ENCODE measurements around the gene CCSER2. TPM values are rescaled to one million over a fixed set of nuclear protein-coding genes. Genes with fewer than 3 reads are reported as not detected.
A peak's percentile ranks its signal among the peaks of the same experiment; 100 is the strongest.
"Not testable (repeated sequence)": the region's sequence is repeated elsewhere in the genome, so short reads cannot be mapped to it uniquely, and the experiment has no call there.

Gene CCSER2
- total RNA-seq, 2 experiments from 2014 or later, result 77.8 to 78.8 TPM

DNA sequence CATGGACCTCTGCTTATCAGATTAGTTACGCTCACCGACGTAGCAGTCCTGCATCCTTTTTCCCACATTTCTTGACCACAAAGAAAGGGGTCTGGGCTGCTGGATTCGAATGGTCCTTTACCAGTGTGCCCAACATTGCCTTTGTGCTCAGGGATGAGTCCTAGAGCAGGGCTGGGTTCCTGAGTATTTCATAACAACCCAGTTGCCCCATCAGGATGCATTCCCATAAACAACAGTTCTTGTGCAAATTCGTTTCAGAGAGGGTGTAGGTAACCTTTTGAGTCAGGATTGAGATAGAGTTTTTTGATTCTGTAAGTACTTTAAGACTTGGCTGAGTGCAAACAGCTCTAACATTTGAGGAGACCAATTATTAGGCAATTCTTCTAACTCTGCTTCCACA, 200.1 kb downstream of the CCSER2 start:
- H3K27ac Mint-ChIP-seq; H3K27me3 Mint-ChIP-seq (ENCODE audit: low read depth); DNase-seq; H3K4me1 Mint-ChIP-seq (ENCODE audit: low read depth); ATAC-seq; H3K9me3 Mint-ChIP-seq (ENCODE audit: insufficient read depth); H3K36me3 Mint-ChIP-seq (ENCODE audit: low read depth); H3K4me3 Mint-ChIP-seq; POLR2A ChIA-PET: not testable (repeated sequence)
- CTCF ChIA-PET, result interaction anchor here (1.3 kb wide), 2 partner anchors 9 to 153 kb away, joined by 3 to 6 read pairs; no protein-coding TSS in a partner anchor

DNA sequence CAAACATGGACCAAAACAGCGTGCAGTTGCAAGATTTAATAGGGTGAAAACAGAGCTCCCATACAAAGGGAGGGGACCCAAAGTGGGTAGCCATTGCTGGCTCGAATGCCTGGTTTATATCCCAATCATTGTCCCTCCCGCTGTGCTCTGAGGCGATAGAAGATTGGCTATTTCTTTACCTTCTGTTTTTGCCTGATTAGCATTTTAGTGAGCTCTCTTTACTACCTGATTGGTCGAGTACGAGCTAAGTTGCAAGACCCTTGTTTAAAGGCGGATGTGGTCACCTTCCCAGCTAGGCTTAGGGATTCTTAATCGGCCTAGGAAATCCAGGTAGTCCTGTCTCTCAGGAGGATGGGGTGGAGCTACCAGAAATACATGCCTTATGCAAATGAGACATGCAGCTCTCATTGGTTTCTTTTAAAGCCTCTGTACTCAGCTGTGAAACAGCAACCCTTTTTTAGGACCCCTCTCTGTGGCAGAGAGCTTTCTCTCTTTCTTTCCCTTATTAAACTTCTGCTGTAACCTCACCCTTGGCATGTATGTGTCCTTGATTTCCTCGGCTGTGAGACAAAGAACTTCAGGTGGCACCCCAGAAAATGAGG, 202.4 kb downstream of the CCSER2 start:
- ATAC-seq (no peak), DNase-seq (no peak)
- POLR2A ChIA-PET, result no interaction called here
- CTCF ChIA-PET, result interaction anchor here (0.9 to 2.4 kb wide), 7 partner anchors 8 to 266 kb away, joined by 3 to 13 read pairs (median 5); no protein-coding TSS in a partner anchor
- Mint-ChIP-seq H3K4me3 (no peak overlapping the region), H3K27ac (no peak overlapping the region), H3K9me3 (ENCODE audit: insufficient read depth) (peaks cover 4% of the 10 kb centered on the region), H3K4me1 (ENCODE audit: low read depth) (no peaks in the 10 kb centered on the region), H3K36me3 (ENCODE audit: low read depth) (peaks cover 1% of the 10 kb centered on the region), H3K27me3 (ENCODE audit: low read depth) (no peaks in the 10 kb centered on the region)

DNA sequence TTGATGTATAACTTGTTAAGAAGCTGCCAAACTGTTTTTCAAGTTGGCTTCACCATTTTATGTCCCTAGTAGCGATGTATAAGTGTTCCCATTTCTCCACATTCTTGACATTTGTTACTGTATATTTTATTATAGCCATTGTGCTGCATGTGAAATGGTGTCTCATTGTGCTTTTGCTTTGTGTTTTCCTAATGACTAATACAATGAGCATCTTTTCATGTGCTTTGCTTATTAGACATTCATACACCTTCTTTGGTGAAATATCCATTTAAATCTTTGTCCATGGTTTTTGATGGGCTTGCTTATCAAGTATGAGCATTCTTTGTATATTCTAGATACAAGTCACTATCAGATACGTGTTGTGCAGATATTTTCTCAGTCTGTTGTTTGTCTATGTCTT, 203.0 kb downstream of the CCSER2 start:
- ChIA-PET POLR2A (no interaction called here), CTCF (interaction anchor here (0.9 to 2.4 kb wide), 7 partner anchors 9 to 266 kb away, joined by 4 to 13 read pairs (median 6); no protein-coding TSS in a partner anchor)
- no peak for ATAC-seq
- DNase-seq, result no peak
- Mint-ChIP-seq H3K4me1 (ENCODE audit: low read depth) (no peaks in the 10 kb centered on the region), H3K27ac (no peak overlapping the region), H3K4me3 (no peak overlapping the region), H3K9me3 (ENCODE audit: insufficient read depth) (no peaks in the 10 kb centered on the region), H3K27me3 (ENCODE audit: low read depth) (no peaks in the 10 kb centered on the region), H3K36me3 (ENCODE audit: low read depth) (no peaks in the 10 kb centered on the region)

DNA sequence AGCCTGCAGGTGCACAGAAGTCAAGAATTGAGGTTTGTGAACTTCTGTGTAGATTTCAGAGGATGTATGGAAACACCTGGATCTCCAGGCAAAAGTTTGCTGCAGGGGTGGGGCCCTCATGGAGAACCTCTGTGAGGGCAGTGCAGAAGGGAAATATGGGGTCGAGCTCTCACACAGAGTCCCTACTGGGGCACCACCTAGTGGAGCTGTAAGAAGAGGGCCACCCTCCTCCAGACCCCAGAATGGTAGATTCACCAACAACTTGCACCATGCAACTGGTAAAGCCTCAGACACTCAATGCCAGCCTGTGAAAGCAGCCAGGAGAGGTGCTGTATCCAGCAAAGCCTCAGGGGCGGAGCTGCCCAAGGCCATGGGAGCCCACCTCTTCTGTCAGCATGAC, 205.8 kb downstream of the CCSER2 start:
- ChIA-PET POLR2A (no interaction called here), CTCF (interaction anchor here (0.7 to 5.1 kb wide), 11 partner anchors 8 to 271 kb away, joined by 3 to 69 read pairs (median 4); no protein-coding TSS in a partner anchor)
- Mint-ChIP-seq H3K27ac (no peak overlapping the region), H3K9me3 (ENCODE audit: insufficient read depth) (no peaks in the 10 kb centered on the region), H3K4me1 (ENCODE audit: low read depth) (peaks cover 1% of the 10 kb centered on the region), H3K36me3 (ENCODE audit: low read depth) (no peaks in the 10 kb centered on the region), H3K4me3 (no peak overlapping the region), H3K27me3 (ENCODE audit: low read depth) (peaks cover 4% of the 10 kb centered on the region)
- DNase-seq, result peak; percentile 25
- ATAC-seq, result no peak

DNA sequence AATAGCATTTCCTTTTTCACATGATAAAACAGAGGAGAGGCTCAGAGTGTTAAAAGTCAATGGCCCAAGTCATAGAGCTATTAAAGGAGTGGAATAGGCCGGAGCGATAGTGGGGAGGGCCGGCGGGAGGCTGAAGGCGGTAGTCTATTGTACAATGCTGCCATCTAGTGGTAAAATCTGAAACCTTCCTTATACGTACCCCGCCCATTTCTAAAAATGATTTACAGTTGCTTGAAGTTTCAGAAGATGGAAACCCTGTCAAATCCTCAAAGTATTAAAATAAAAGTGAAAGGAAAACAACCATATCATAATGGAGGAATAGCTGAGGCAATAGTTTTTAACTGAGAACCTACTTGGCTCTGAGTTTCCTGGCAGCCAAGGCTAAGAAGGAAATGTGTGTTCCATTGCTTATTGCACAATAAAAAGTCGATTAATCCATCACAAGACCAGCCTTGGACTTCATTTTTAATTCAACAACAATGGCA, 209.1 kb downstream of the CCSER2 start:
- ATAC-seq (peak; percentile 70), DNase-seq (peak; percentile 53)
- H3K27me3 Mint-ChIP-seq (ENCODE audit: low read depth), result peaks cover 17% of the 10 kb centered on the region
- peaks cover 8% of the 10 kb centered on the region for H3K4me1 Mint-ChIP-seq (ENCODE audit: low read depth)
- H3K9me3 Mint-ChIP-seq (ENCODE audit: insufficient read depth), result no peaks in the 10 kb centered on the region
- no peak overlapping the region for H3K4me3 Mint-ChIP-seq
- no peaks in the 10 kb centered on the region for H3K36me3 Mint-ChIP-seq (ENCODE audit: low read depth)
- ChIA-PET CTCF (interaction anchor here (0.6 to 6.3 kb wide), 72 partner anchors 9 to 419 kb away, joined by 3 to 260 read pairs (median 4); partner anchors contain the start of gene CCSER2), POLR2A (interaction anchor here (1.4 kb wide), 1 partner anchor 273 kb away, joined by 3 read pairs; no protein-coding TSS in a partner anchor)
- no peak overlapping the region for H3K27ac Mint-ChIP-seq

DNA sequence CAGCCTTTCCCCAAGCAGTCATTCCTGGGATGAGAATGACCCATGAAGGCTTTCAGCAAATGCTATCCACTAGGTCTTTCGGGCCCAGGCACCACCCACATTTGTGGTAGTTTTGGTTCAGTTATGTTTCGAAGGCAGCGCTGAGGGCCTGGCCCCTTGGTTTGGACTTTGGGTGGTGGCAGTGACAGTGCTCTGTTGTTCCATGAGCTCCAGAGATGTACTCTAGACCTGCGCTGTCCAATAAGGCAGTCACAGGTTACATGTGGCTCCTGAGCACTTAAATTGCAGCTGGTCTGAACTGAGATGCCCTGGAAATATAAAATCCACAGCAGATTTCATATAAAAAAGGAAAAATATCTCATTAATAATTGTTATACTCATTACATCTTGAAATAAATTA, 209.6 kb downstream of the CCSER2 start:
- ATAC-seq (no peak), DNase-seq (no peak)
- POLR2A ChIA-PET, result interaction anchor here (1.4 kb wide), 1 partner anchor 273 kb away, joined by 3 read pairs; no protein-coding TSS in a partner anchor
- no peak overlapping the region for H3K4me3 Mint-ChIP-seq
- no peaks in the 10 kb centered on the region for H3K36me3 Mint-ChIP-seq (ENCODE audit: low read depth)
- CTCF ChIA-PET, result interaction anchor here (0.7 to 6.3 kb wide), 37 partner anchors 8 to 419 kb away, joined by 3 to 260 read pairs (median 5); partner anchors contain the start of gene CCSER2
- peaks cover 17% of the 10 kb centered on the region for H3K27me3 Mint-ChIP-seq (ENCODE audit: low read depth)
- no peaks in the 10 kb centered on the region for H3K9me3 Mint-ChIP-seq (ENCODE audit: insufficient read depth)
- peaks cover 8% of the 10 kb centered on the region for H3K4me1 Mint-ChIP-seq (ENCODE audit: low read depth)
- no peak overlapping the region for H3K27ac Mint-ChIP-seq

DNA sequence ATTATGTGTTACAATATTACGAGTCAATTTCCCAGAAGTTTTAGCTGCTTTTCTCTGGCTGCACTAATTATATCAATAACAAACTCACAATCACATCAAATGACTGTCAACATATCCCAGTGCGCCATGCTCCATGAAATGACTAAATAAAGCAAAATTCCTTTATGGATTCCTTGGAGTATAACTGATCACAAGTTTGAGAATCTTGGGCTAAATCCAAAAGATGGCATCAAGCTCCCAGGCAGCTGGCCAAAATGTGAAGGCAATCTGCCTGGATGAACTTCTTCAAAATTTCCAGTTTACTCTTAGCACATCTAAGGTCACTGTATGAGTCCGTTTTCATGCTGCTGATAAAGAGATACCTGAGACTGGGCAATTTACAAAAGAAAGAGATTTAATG, 210.8 kb downstream of the CCSER2 start:
- DNase-seq, result no peak
- no peaks in the 10 kb centered on the region for H3K36me3 Mint-ChIP-seq (ENCODE audit: low read depth)
- no peak for ATAC-seq
- no peaks in the 10 kb centered on the region for H3K9me3 Mint-ChIP-seq (ENCODE audit: insufficient read depth)
- POLR2A ChIA-PET, result no interaction called here
- no peak overlapping the region for H3K4me3 Mint-ChIP-seq
- H3K27me3 Mint-ChIP-seq (ENCODE audit: low read depth), result peaks cover 17% of the 10 kb centered on the region
- CTCF ChIA-PET, result interaction anchor here (1.4 to 6.3 kb wide), 7 partner anchors 109 to 282 kb away, joined by 3 to 260 read pairs (median 19); no protein-coding TSS in a partner anchor
- H3K27ac Mint-ChIP-seq, result no peak overlapping the region
- peaks cover 8% of the 10 kb centered on the region for H3K4me1 Mint-ChIP-seq (ENCODE audit: low read depth)

DNA sequence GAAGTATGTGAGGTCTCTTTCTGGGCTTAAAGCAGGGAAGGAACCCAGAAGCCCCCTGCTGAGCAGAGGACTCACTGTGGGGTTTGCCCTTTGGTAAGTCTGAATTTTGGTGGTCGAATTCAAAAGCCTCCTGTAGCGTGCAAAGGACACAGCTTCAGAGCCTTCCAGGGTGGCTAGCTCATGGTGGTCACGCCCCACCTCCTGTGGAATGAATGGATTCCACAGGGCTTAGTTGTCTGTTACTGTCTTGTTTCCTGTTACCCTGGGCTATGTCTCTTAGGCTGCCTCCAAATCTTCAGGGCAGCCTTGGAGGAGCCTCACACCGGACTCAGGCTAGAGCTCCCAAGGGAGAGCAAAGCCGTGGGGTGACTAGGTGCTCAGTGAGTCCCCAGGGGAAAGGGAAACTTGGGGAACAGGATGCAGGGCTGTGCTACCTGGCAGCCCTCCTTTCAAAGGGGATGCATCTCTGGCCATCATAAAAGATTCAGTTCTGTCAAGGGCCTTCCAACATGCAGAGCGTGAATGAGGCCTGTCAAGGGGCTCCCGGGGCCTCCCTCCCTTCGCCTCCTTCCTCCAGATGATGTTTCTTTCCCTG, 211.7 kb downstream of the CCSER2 start:
- POLR2A ChIA-PET, result interaction anchor here (0.7 kb wide), 1 partner anchor 273 kb away, joined by 3 read pairs; no protein-coding TSS in a partner anchor

DNA sequence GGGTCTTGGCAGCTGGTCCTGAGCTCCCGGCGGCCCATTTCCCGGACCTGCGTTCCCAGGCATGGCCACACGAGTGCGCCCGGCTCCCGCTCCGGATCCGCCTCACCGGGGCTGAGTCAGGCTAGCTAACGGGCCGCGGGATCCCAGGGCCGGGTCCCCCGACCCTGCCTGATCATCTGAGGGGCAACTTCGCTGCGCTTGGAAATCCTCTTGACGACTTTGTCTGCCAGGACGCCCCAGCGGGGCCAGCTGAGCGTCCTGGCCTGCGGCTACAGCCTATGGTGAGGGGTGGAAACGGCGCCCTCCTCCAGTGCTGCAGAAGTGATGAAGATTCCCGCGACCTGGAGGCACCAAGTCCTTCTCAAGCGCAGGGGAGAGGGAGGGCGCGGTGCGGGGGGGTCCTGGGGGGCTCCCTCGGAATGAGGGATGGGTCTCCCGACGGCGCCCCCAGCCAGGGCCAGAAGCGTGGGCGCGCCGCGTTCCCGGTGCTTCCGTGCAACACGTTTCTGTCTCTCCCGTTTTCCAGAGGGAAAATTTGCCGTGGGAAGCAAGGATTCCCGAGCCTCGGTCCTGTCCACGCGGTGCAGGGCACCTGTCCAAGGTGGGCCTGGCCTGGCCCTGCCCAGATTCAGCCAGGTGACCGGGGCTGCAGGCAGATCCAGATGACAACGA, 212.4 kb downstream of the CCSER2 start:
- ChIA-PET CTCF (interaction anchor here (0.7 to 6.3 kb wide), 23 partner anchors 9 to 291 kb away, joined by 3 to 260 read pairs (median 4); no protein-coding TSS in a partner anchor), POLR2A (interaction anchor here (0.7 kb wide), 1 partner anchor 273 kb away, joined by 3 read pairs; no protein-coding TSS in a partner anchor)
- no peak overlapping the region for H3K27ac Mint-ChIP-seq
- peaks cover 8% of the 10 kb centered on the region for H3K4me1 Mint-ChIP-seq (ENCODE audit: low read depth)
- peaks cover 17% of the 10 kb centered on the region for H3K27me3 Mint-ChIP-seq (ENCODE audit: low read depth)
- ATAC-seq (peak; percentile 86), DNase-seq (peak; percentile 74)
- H3K36me3 Mint-ChIP-seq (ENCODE audit: low read depth), result no peaks in the 10 kb centered on the region
- peak overlapping the region; percentile 53 for H3K4me3 Mint-ChIP-seq
- H3K9me3 Mint-ChIP-seq (ENCODE audit: insufficient read depth), result no peaks in the 10 kb centered on the region

More for the DNA sequence above, 211.7 kb downstream of the CCSER2 start:
- Mint-ChIP-seq H3K4me1 (ENCODE audit: low read depth) (peaks cover 8% of the 10 kb centered on the region), H3K36me3 (ENCODE audit: low read depth) (no peaks in the 10 kb centered on the region), H3K4me3 (no peak overlapping the region), H3K27ac (no peak overlapping the region), H3K9me3 (ENCODE audit: insufficient read depth) (no peaks in the 10 kb centered on the region), H3K27me3 (ENCODE audit: low read depth) (peaks cover 17% of the 10 kb centered on the region)
- CTCF ChIA-PET, result interaction anchor here (0.7 to 6.3 kb wide), 23 partner anchors 8 to 290 kb away, joined by 3 to 260 read pairs (median 4); no protein-coding TSS in a partner anchor
- ATAC-seq, result peak; percentile 16
- DNase-seq, result no peak

DNA sequence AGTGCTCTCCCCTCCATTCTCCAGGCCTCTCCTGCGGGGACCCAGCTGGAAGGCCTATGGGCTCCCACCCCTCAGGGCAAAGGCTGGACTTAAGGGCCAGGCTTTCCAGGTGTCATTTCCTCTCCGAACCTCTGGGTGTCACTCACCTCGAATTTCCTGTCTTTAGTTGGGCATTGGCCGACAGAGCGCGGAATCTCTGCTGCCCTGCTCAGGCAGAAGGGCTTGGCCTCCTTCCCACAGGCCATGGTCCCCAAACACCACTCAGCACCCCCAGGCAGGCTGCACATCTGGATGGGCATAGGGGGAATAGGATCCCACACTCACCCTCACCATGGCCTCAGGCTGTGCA, 212.9 kb downstream of the CCSER2 start:
- ATAC-seq (no peak), DNase-seq (no peak)
- POLR2A ChIA-PET, result no interaction called here
- Mint-ChIP-seq H3K27ac (no peak overlapping the region), H3K27me3 (ENCODE audit: low read depth) (peaks cover 17% of the 10 kb centered on the region), H3K4me3 (peak overlapping the region; percentile 53), H3K36me3 (ENCODE audit: low read depth) (no peaks in the 10 kb centered on the region), H3K4me1 (ENCODE audit: low read depth) (peaks cover 8% of the 10 kb centered on the region), H3K9me3 (ENCODE audit: insufficient read depth) (no peaks in the 10 kb centered on the region)
- CTCF ChIA-PET, result interaction anchor here (1.1 to 6.3 kb wide), 7 partner anchors 8 to 276 kb away, joined by 3 to 260 read pairs (median 8); no protein-coding TSS in a partner anchor
